Brain microvascular endothelial cell (primary cell): ENCODE measurements around the gene NPDC1.
A peak's percentile ranks its signal among the peaks of the same experiment; 100 is the strongest.
"Not testable (repeated sequence)": the region's sequence is repeated elsewhere in the genome, so short reads cannot be mapped to it uniquely, and the experiment has no call there.

Experiments used
- DNase-seq: peaks from one replicate; pipeline ENCODE4 v3.0.0-alpha.2; 2020
- H3K27ac ChIP-seq: fragments of 250-450 bp; sonication (Bioruptor Pico); 2 replicates; pipeline ENCODE4 v1.5.1; 2020; ENCODE audit warnings: mild to moderate bottlenecking, moderate library complexity
- H3K27me3 ChIP-seq: fragments of 250-450 bp; sonication (Bioruptor Pico); replicated peaks from 2 replicates; pipeline ENCODE4 v1.5.1; 2020; ENCODE audit warnings: mild to moderate bottlenecking
- H3K36me3 ChIP-seq: fragments of 250-450 bp; sonication (Bioruptor Pico); replicated peaks from 2 replicates; pipeline ENCODE4 v1.5.1; 2020; ENCODE audit warnings: mild to moderate bottlenecking
- H3K4me3 ChIP-seq: 2 replicates; pipeline ENCODE4 v1.5.1; 2011; ENCODE audit warnings: low read depth, mild to moderate bottlenecking, control low read depth, low read length, moderate library complexity
- CTCF ChIP-seq: IDR thresholded peaks from 2 replicates; pipeline ENCODE4 v1.5.1; 2011; ENCODE audit warnings: low read depth, mild to moderate bottlenecking, moderate library complexity, low read length, control low read depth, inconsistent platforms; ENCODE audit errors: missing control alignments
- in situ Hi-C: cut with HindIII; loops from 2 replicates; pipeline ENCODE4 v1.10.0; 2017; ENCODE audit warnings: low sequenced_read_pairs, low pct_ligation_motif_present

NPDC1 gene

GRCh38 chr9:137065336-137065967 lies 19.5 kb upstream of the NPDC1 start:
- Histone ChIP-seq H3K4me3 (no peak overlapping the region), H3K27me3 (no peaks in the 10 kb centered on the region), H3K27ac (no peak overlapping the region), H3K36me3 (no peaks in the 10 kb centered on the region)
- DNase-seq: no peak
- in situ Hi-C loops: no loop called here
- TF ChIP-seq CTCF: no peak

GRCh38 chr9:137064880-137065164 lies 18.8 kb upstream of the NPDC1 start:
- H3K4me3 ChIP-seq: no peak overlapping the region
- H3K27ac ChIP-seq: no peak overlapping the region
- no peaks in the 10 kb centered on the region for H3K36me3 ChIP-seq
- TF ChIP-seq CTCF: no peak
- no peaks in the 10 kb centered on the region for H3K27me3 ChIP-seq
- in situ Hi-C loops: no loop called here
- no peak for DNase-seq

- Histone ChIP-seq H3K27me3 (no peaks in the 10 kb centered on the region), H3K4me3 (no peak overlapping the region), H3K27ac (no peak overlapping the region), H3K36me3 (no peaks in the 10 kb centered on the region)
- TF ChIP-seq CTCF: peak; percentile 95
- DNase-seq: no peak
- in situ Hi-C loops: no loop called here
Observed at GRCh38 chr9:137064027-137064879, 18.3 kb upstream of the NPDC1 start.

- TF ChIP-seq CTCF: no peak
- in situ Hi-C loops: no loop called here
- H3K27me3 ChIP-seq: no peaks in the 10 kb centered on the region
- no peak overlapping the region for H3K4me3 ChIP-seq
- H3K27ac ChIP-seq: no peak overlapping the region
- no peak for DNase-seq
- no peaks in the 10 kb centered on the region for H3K36me3 ChIP-seq
Observed at GRCh38 chr9:137063311-137064026, 17.5 kb upstream of the NPDC1 start.

GRCh38 chr9:137062798-137063197 lies 16.8 kb upstream of the NPDC1 start:
- in situ Hi-C loops, H3K4me3 ChIP-seq, H3K36me3 ChIP-seq, H3K27me3 ChIP-seq, H3K27ac ChIP-seq, DNase-seq: not testable (repeated sequence)

GRCh38 chr9:137062384-137062783 lies 16.4 kb upstream of the NPDC1 start:
- H3K4me3 ChIP-seq: no peak overlapping the region
- in situ Hi-C loops: no loop called here
- H3K27me3 ChIP-seq: no peaks in the 10 kb centered on the region
- DNase-seq: no peak
- no peak overlapping the region for H3K27ac ChIP-seq
- H3K36me3 ChIP-seq: no peaks in the 10 kb centered on the region
- TF ChIP-seq CTCF: no peak
